HEK293 (cell line): ENCODE results near the gene MRPL34.

Source experiments
- ZBTB7A ChIP-seq: fragments of 450-650 bp; formaldehyde crosslinking; IDR thresholded peaks from 2 replicates; pipeline ENCODE4 v1.5.1; 2016; ENCODE audit warnings: low read depth, missing biosample characterization, missing genetic modification characterization
- ZBTB8A ChIP-seq: fragments of 450-650 bp; formaldehyde crosslinking; IDR thresholded peaks from 2 replicates; pipeline ENCODE4 v1.5.1; 2016; ENCODE audit warnings: missing biosample characterization, missing genetic modification characterization
- ZEB2 ChIP-seq: fragments of 450-650 bp; formaldehyde crosslinking; IDR thresholded peaks from 2 replicates; pipeline ENCODE4 v1.5.1; 2016; ENCODE audit warnings: missing biosample characterization, missing genetic modification characterization
- ZFP41 ChIP-seq: fragments of 450-650 bp; formaldehyde crosslinking; IDR thresholded peaks from 2 replicates; pipeline ENCODE4 v1.5.1; 2016; ENCODE audit warnings: missing biosample characterization, missing genetic modification characterization, borderline replicate concordance
- ZNF274 ChIP-seq, 2 experiments: fragments of 200-500 bp in 1 of 2; fragments of 450-650 bp in 1 of 2; sonication (Bioruptor generic) in 1 of 2; formaldehyde crosslinking in 1 of 2; IDR thresholded peaks; 2 replicates each; pipeline versions ENCODE4 v1.5.1 to v1.6.1; 2014 to 2016; ENCODE audit warnings: borderline replicate concordance in 1 of 2, inconsistent platforms in 1 of 2, low read length in 1 of 2, missing biosample characterization in 1 of 2, missing genetic modification characterization in 1 of 2
- TF ChIP-seq, protein P1 (sequence below): fragments of 450-650 bp; formaldehyde crosslinking; IDR thresholded peaks from 2 replicates; pipeline ENCODE4 v1.5.1; 2016; ENCODE audit warnings: missing biosample characterization, missing genetic modification characterization

DNA sequence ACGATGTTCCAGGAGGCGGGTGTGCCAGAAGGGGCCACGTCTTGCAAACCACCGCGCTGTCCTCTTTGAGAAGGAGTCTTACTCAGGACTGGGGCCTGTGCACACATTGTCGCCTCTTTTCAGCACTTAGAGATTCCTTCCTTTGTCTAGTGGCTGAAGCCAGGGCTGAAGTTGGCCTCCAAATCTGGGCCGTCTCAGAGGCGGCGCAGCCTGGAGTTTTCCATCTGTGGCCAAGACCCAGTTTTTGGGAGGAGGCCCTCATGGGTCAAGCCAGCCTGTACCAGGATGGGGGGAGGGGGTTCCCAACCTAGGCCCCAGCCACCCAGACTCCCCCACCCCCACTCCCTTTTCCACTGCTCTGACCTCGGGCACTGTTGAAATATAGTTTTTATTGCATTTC lies 17.2 kb downstream of the MRPL34 start:
- TF ChIP-seq, protein P1, sequence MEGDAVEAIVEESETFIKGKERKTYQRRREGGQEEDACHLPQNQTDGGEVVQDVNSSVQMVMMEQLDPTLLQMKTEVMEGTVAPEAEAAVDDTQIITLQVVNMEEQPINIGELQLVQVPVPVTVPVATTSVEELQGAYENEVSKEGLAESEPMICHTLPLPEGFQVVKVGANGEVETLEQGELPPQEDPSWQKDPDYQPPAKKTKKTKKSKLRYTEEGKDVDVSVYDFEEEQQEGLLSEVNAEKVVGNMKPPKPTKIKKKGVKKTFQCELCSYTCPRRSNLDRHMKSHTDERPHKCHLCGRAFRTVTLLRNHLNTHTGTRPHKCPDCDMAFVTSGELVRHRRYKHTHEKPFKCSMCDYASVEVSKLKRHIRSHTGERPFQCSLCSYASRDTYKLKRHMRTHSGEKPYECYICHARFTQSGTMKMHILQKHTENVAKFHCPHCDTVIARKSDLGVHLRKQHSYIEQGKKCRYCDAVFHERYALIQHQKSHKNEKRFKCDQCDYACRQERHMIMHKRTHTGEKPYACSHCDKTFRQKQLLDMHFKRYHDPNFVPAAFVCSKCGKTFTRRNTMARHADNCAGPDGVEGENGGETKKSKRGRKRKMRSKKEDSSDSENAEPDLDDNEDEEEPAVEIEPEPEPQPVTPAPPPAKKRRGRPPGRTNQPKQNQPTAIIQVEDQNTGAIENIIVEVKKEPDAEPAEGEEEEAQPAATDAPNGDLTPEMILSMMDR (tag by site-specific recombination) = no peak
- TF ChIP-seq ZBTB8A (tag by site-specific recombination) (no peak), ZNF274 (IDR thresholded peaks at IDR 0.05; ENCODE audit: low read length) (no peak), ZNF274 (tag by site-specific recombination; IDR thresholded peaks at IDR 0.05; ENCODE audit: borderline replicate concordance) (no peak), ZEB2 (no peak), ZFP41 (tag by site-specific recombination) (no peak), ZBTB7A (tag by site-specific recombination) (no peak)
